CD4-positive, alpha-beta T cell treated with Interleukin-17A for 1 hour (primary cell): ENCODE measurements around the gene DGKA.
"Not testable (repeated sequence)": the region's sequence is repeated elsewhere in the genome, so short reads cannot be mapped to it uniquely, and the experiment has no call there.

Experiments
- DNase-seq: peaks from one replicate; pipeline ENCODE4 v3.0.0-alpha.2; 2020

DGKA gene

GRCh38 chr12:55999999-56000540 lies 69.1 kb downstream of the DGKA start:
- DNase-seq, result not testable (repeated sequence)

- no peak for DNase-seq
Observed at GRCh38 chr12:56001487-56002100, 70.6 kb downstream of the DGKA start.

- DNase-seq, result not testable (repeated sequence)
Observed at GRCh38 chr12:56003376-56003775, 72.4 kb downstream of the DGKA start.
